Measurements from ENCODE around the gene INTS1.

Gene INTS1

DNA sequence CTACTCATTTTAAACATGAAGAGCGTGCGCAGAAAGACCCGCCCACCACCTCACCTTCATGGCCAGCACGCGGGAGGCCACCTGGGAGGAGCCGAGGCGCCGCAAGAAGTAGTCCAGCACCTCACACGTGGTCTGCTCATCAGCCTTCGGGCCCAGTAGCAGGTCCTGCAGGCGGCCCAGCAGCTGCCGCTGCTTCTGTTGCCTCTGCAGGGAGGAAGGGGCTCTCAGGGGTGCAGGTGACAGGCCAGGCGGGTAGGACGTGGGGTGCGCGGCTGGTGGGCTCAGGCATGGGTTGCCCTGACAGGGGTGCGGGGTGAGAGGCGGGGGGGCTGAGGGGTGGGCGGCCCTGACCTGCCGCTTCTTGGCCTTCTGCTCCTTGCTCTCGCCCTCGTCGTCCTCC, 17.6 kb downstream of the INTS1 start:
- no peak for DNase-seq (ENCODE audit: low spot score)

DNA sequence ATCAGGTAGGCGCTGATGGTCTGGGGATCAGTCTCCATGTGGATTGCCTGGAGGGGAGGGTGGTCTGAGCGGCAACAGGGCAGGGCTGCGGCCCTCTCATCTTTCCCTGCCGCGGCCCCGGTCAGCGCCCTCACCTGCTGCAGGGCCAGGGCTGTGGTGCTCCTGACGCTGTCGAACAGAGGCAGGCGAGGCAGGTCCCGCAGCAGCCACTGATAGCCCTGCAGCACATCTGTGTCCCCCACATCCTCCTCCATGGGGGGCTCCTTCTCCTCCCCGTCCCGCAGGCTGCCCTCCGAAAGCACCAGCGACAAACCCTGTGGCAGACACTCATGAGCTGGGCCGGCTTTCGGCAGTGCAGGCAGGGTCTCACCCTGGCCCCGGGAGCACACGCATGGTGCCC, 19.0 kb downstream of the INTS1 start:
- no peak for DNase-seq (ENCODE audit: low spot score)

DNA sequence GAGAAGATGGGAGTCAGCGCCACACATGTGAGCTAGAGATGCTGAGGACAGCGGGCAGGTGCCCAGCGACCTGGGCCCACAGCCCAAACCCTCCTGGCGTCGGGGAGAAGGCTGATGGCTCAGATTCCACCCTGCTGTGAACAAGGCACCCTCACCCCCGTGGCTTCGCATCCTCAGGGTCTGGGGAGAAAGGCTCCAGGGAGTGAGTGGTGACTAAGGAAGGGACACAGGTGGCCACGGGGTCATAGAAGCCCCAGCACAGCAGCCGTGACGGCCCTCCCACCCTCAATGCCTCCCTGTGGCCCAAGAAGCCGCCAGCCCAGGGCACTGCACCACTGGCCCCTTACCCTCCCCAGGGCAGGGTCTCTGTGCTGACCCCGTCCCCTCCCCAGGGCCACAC, 19.6 kb downstream of the INTS1 start:
- DNase-seq (ENCODE audit: low spot score), result no peak

- DNase-seq (ENCODE audit: low spot score), result no peak
These were observed 20.4 kb downstream of the INTS1 start for GRCh38 chr7:1483536-1484505.

- DNase-seq (ENCODE audit: low spot score), result no peak
These were observed 21.1 kb downstream of the INTS1 start for GRCh38 chr7:1483079-1483478.

GRCh38 chr7:1481300-1481699, 22.9 kb downstream of the INTS1 start:
- no peak for DNase-seq (ENCODE audit: low spot score)

GRCh38 chr7:1480670-1481069, 23.5 kb downstream of the INTS1 start:
- no peak for DNase-seq (ENCODE audit: low spot score)

GRCh38 chr7:1479287-1479686, 24.9 kb downstream of the INTS1 start:
- no peak for DNase-seq (ENCODE audit: low spot score)

GRCh38 chr7:1478480-1478879, 25.7 kb downstream of the INTS1 start:
- no peak for DNase-seq (ENCODE audit: low spot score)

DNA sequence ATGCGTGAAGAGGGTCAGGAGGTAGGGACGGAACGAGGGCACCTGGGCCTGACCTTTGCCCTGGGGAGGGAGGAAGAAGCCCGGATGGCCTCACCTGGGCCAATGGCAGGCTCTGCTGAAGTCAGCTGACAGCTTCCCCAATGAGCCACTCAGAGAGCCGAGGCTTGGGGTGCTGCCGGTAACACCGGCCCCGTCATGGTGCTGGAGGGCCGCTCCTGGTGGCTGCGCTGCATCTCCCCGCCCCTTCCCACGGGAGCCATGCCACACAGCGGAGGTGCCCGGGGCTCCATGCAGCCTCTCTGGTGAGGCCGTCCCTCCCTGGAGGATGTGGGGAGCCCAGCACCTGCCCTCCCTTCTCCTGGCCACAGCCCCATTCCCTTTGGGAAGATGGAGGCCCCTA, 27.3 kb downstream of the INTS1 start:
- DNase-seq (ENCODE audit: low spot score), result no peak

DNA sequence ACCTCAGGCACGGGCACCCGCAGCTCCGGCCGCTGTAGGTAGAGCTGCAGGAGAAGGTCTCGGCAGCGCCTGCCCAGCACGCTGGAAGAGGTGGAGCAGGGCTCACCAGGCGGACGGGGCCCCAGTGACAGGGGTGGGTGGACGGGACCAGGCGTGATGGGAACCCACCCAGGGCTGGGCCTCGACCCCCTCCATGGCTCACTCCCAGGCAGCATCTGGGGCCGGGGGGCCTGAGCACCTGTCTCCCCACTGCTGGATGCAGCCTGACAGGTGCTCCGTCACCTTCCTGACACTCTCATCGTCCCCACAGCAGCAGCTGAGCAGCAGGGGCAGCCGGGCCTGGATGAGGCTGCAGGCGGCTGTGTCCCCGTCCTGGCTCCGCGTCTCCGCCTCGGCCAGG, 28.2 kb downstream of the INTS1 start:
- DNase-seq (ENCODE audit: low spot score), result no peak

DNA sequence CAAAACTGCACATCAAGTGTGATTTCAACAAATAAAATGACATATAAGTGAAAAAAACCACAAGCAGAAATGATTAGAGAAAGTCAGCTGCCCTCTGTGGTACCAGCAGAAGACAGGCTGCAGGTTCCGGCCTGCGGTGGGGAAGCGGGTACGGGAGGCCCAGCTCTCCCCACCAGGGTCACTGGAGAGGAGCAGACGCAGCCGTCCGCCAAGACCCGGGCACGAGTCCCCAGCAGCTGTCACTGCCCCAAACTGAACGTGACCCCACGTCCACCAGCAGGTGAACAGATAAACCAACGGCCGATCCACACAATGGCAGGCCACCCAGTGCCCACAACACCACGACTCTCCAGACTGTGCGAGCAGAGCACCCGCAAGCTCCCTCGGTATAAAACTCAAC, 28.8 kb downstream of the INTS1 start:
- no peak for DNase-seq (ENCODE audit: low spot score)

DNA sequence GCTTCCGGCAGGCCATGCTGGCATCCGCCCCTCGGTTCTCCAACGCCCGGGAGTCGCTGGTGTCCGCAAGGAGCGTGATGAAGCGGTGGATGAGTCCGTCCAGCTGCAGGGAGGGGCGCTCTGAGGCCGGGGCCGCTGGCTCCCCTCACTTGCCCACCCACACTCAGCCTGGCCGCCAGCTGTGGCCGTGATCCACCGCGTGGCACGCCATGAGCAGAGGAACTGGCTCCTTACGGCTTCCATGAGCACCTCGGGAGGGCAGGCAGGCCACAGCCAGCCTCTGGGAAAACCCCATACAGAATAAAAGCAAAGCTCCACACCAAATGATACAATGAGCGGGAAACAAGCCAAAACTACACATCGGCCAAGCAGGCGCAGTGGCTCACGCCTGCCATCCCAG, 29.5 kb downstream of the INTS1 start:
- no peak for DNase-seq (ENCODE audit: low spot score)

DNA sequence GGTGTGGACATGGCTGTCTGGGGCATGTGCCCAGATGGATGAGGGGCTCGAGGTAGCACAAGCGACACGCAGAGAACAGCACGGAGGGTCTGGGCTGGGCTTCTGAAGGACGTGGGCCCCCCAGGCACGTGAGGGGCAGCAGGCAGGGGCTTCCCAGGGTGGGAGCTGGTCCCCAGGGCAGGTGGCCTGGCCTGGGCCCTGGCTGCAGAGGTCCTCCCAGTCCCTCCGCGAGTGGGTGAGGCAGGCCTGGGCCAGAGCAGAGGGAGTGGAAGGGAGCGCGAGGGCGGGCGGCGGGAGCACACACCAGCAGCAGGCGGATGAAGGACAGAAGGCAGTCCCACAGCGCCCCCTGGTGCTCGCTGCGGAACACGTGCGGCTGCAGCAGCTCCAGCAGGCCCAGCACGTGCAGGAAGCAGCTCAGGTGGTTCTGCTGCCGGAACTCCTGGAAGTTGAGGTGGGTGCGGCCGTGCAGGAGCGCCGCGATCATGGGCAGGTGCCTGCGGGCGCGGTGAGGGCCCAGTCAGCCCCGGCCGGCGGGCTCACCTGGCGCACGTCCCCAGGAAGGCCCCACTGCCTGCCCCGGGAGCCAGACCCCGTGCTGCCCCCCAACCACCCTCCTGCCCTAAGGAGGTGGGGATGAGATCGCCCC, 30.2 kb downstream of the INTS1 start:
- DNase-seq (ENCODE audit: low spot score), result peak; percentile 87

DNA sequence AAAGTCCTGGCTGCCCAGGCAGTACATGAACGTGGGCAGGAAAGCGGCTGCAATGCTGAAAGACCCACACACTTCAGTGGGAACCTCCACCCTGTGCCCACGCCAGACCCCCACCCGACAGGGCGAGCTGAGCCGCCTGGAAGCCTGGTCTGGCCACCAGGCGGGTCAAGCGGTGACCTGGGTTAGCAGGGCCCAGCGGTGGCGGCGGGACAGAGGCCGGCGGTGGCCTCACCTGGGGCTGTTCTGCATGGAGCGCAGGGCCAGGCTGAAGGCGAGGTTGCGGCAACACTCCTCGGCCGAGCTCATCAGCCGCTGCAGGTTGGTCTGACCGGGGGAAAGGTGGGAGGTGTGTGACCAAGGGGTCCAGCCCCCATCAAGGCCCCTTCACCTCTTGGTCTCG, 33.3 kb downstream of the INTS1 start:
- no peak for DNase-seq (ENCODE audit: low spot score)

DNA sequence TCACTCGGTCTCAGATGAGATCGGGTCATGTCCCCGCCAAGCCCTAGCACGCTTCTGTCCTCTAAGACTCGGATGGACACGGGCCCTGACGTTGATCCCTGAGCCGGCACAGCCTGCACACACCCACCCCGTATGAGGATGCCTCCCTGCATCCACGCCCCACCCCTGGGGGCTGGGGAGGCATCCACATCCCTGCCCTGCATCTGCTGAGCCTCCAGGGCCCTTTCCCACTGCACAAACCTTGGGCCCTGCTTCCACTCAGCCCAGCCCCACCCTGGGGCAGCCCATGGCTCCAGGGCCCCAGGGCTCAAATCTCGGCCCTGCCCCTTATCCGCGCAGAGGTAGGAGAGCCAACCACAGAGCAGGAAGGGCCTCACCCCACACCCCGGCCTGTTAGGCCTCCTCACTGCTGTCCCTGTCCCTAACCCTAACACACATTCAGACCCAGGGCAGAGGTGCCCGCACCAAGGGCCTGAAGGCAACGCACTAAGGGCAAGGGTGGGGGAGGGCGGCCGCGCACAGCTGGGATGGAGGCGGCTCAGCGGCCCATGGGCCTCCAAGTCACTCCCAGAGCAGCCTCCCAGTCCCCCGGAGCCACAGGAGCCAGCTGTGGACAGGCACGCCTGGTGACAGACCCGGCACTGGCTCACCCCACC, 35.4 kb downstream of the INTS1 start:
- no peak for DNase-seq (ENCODE audit: low spot score)

DNA sequence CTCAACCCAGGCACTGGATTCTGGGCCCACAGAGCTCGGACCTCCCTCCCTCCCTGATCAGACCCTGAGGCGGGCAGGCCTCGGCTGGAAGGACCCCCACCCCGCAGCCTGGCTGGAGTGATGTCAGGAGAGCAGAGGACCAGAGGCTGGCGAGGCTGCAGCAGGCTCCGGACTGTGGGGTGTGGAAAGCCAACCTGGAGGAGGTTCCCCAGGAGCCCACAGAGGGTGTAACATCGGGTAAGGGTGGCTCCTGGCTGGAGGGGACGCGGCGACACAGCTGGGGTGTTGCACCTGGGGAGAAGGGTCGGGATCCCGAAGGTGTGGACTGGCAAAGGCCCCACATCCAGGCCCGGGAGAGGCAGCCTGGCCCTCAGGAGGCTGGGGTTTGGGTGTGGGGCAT, 36.0 kb downstream of the INTS1 start:
- no peak for DNase-seq (ENCODE audit: low spot score)

DNA sequence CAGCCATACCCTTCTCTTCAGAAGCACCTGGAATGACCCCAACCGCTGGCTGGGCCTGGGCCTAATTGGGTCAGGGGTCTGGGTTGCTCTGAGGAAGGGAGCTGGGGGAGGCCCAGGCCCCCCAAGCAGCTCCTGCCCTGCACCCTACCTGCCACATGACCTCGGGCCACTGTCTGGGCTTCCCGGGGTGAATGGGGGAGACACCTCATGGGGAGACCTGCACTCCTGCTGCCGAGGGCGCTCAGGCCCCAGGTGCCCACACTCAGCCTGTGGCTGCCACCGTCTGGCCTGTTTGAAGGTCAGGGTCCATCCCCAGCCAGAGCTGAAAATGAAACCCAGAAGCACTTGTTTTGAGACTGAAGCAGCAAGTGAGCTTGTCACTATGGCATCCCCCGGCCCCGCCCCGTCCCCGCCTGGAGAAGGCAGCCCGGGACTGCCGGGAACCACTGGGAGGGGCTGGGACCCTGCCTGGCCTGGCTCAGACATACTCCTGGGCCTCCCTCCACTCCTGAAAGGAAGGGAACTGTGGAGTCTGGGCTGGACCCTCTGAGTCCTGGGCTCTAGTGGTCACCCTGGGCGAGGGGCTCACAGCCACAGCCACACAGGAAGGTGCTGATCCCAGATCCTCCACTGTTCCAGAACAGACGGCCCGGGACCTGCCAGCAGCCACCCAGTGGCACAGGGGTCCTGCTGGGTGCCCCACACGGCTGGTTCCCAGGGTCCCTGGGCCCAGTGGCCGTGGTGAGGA, 37.5 kb downstream of the INTS1 start:
- DNase-seq (ENCODE audit: low spot score), result peak; percentile 43

- no peak for DNase-seq (ENCODE audit: low spot score)
These were observed 39.5 kb downstream of the INTS1 start for GRCh38 chr7:1464694-1465093.

DNA sequence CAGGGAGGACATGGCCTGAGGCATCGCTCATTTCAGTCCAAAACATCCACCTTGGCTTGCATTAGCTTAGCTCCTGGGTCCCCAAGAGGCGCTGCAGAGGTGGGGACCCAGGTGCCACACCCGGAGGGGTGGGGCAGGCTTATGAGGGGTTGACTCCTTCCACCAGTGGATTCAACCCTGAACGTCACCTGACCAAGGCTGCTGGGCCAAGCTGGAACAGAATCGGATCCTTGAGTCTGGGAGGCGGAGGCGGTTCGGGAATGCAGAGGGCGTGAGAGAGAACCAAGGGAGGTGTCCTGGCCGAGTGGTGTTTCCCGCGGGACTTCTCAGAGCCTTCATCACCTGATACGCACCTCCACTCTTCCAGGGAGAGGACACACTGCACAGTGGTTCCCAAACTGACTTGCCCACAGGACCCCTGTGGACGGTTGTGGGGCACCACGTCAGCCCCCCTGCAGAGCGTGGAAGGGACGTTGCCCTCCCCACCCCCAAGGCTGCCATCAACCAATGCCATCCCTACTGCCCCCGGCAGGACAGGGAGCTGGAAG, 40.4 kb downstream of the INTS1 start:
- no peak for DNase-seq (ENCODE audit: low spot score)

DNA sequence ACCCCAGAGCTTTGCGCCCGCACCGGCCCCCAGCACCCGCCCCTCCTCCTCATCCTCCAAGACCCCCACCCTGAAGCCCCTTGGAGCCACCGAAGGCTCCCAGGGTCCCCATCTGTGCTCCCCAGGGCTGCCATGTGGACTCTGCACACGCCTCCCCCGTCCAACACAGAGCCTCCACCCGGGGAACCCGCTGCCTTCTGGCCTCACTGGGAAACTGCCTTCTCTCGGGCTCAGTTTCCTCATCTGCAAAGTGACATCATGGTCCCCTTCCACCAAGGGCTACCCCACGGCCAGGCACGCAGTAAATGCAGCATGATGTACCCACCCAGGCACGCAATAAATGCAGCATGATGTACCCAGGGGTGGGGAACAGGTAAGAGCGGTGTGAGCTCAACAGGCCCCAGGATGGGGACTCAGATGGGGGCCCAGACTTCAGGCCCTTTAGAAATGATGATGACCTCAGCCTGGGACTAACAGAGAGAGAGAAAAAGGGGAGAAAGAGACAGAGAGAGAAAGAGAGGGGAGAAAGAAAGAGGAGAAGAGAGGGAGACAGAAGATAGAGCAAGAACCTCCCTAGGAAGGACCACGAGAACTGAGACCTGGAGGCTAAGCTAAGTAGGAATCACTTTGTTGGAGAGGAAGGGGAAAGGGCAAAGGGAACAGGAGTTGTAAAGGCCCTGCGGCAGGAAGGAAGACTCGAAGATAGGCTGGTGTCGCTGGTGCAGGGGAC, 42.4 kb downstream of the INTS1 start:
- no peak for DNase-seq (ENCODE audit: low spot score)

All from cerebellar cortex (tissue), 1 donor.